GM12878 (cell line): ENCODE data around the gene PAM16. TPM values are rescaled to one million over a fixed set of nuclear protein-coding genes. Genes with fewer than 3 reads are reported as not detected.

Source experiments
- BACH1 ChIP-seq: fragments of 450-650 bp; IDR thresholded peaks from 2 replicates; pipeline ENCODE4 v1.6.1; 2017; ENCODE audit warnings: mild to moderate bottlenecking, borderline replicate concordance
- EED ChIP-seq: sonication (generic); IDR thresholded peaks from 2 replicates; pipeline ENCODE4 v1.6.1; 2016; ENCODE audit warnings: antibody characterized with exemption, low read depth
- FOXK2 ChIP-seq: fragments of 450-650 bp; IDR thresholded peaks from 2 replicates; pipeline ENCODE4 v1.6.1; 2017; ENCODE audit warnings: mild to moderate bottlenecking, moderate library complexity
- GABPA ChIP-seq: IDR thresholded peaks from 2 replicates; pipeline ENCODE4 v1.6.1; 2014; ENCODE audit warnings: antibody characterized with exemption, low read depth, mild to moderate bottlenecking, inconsistent platforms
- LARP7 ChIP-seq: fragments of 450-650 bp; IDR thresholded peaks from 2 replicates; pipeline ENCODE4 v1.6.1; 2017; ENCODE audit warnings: mild to moderate bottlenecking
- POU2F2 ChIP-seq: IDR thresholded peaks from 3 replicates; pipeline ENCODE4 v1.6.1; 2011; ENCODE audit warnings: low read depth, mild to moderate bottlenecking, low read length, borderline replicate concordance
- RFX5 ChIP-seq: IDR thresholded peaks from 2 replicates; pipeline ENCODE4 v1.6.1; 2011; ENCODE audit warnings: low read depth, low read length, improper control_type of control experiment
- SIN3A ChIP-seq: IDR thresholded peaks from 2 replicates; pipeline ENCODE4 v1.6.1; 2012; ENCODE audit warnings: low read depth, low read length, improper control_type of control experiment
- SMARCA5 ChIP-seq: fragments of 450-650 bp; IDR thresholded peaks from 2 replicates; pipeline ENCODE4 v1.6.1; 2017; ENCODE audit warnings: mild to moderate bottlenecking
- TCF7 ChIP-seq: IDR thresholded peaks from 2 replicates; pipeline ENCODE4 v1.6.1; 2014; ENCODE audit warnings: antibody characterized with exemption, borderline replicate concordance
- polyA plus RNA-seq, 11 experiments: library from polyadenylated mRNA; depleted of rRNA in 4 of 11; unstranded in 6 of 11; stranded (reverse) in 5 of 11; fragments of >200 nt; fragmentation: Nextera tagmentation in 4 of 11; fragmentation: Illumina TruSeq in 1 of 11; extraction: Ambion mirVana in 4 of 11; extraction: Trizol in 1 of 11; gene quantifications; 1 replicate in 1 of 11; 2 replicates in 10 of 11; pipeline versions ENCODE4 v1.2.1 to v1.2.3, GENCODE V29; 2011 to 2016; ENCODE audit warnings: inconsistent platforms in 2 of 11, missing spikeins in 2 of 11, low read depth in 1 of 11
- total RNA-seq, 4 experiments: library from RNA; depleted of rRNA in 3 of 4; stranded (reverse); fragments of >200 nt in 3 of 4; fragmentation: Illumina TruSeq in 1 of 4; extraction: Trizol in 1 of 4; gene quantifications; 2 replicates each; pipeline versions ENCODE4 v1.2.1 to v1.2.3, GENCODE V29; 2013 to 2021
- TF ChIP-seq, protein P1 (sequence below): fragments of 450-650 bp; IDR thresholded peaks from 2 replicates; pipeline ENCODE4 v1.6.1; 2017; ENCODE audit warnings: antibody characterized with exemption, mild to moderate bottlenecking, moderate library complexity
- TF ChIP-seq, protein P2 (sequence below): IDR thresholded peaks from 2 replicates; pipeline ENCODE4 v1.6.1; 2012; ENCODE audit warnings: low read depth, low read length, improper control_type of control experiment

Gene PAM16
- total and polyA plus RNA-seq, 10 of the 15 experiments (the other 5 are each of a cell fraction or from before 2014, with no cell fraction given), result 18.5 to 94.3 (median 51.5) TPM

GRCh38 chr16:4295581-4295980 lies 55.5 kb downstream of the PAM16 start (continued):
- TF ChIP-seq, protein P1, sequence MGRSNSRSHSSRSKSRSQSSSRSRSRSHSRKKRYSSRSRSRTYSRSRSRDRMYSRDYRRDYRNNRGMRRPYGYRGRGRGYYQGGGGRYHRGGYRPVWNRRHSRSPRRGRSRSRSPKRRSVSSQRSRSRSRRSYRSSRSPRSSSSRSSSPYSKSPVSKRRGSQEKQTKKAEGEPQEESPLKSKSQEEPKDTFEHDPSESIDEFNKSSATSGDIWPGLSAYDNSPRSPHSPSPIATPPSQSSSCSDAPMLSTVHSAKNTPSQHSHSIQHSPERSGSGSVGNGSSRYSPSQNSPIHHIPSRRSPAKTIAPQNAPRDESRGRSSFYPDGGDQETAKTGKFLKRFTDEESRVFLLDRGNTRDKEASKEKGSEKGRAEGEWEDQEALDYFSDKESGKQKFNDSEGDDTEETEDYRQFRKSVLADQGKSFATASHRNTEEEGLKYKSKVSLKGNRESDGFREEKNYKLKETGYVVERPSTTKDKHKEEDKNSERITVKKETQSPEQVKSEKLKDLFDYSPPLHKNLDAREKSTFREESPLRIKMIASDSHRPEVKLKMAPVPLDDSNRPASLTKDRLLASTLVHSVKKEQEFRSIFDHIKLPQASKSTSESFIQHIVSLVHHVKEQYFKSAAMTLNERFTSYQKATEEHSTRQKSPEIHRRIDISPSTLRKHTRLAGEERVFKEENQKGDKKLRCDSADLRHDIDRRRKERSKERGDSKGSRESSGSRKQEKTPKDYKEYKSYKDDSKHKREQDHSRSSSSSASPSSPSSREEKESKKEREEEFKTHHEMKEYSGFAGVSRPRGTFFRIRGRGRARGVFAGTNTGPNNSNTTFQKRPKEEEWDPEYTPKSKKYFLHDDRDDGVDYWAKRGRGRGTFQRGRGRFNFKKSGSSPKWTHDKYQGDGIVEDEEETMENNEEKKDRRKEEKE, result no peak
- no peak for TF ChIP-seq SIN3A
- no peak for TF ChIP-seq BACH1
- TF ChIP-seq FOXK2, result no peak
- no peak for TF ChIP-seq LARP7
- no peak for TF ChIP-seq SMARCA5
- TF ChIP-seq GABPA, result no peak
- TF ChIP-seq TCF7, result no peak
- no peak for TF ChIP-seq EED
- TF ChIP-seq RFX5, result no peak
- TF ChIP-seq POU2F2, result no peak
- TF ChIP-seq, protein P2, sequence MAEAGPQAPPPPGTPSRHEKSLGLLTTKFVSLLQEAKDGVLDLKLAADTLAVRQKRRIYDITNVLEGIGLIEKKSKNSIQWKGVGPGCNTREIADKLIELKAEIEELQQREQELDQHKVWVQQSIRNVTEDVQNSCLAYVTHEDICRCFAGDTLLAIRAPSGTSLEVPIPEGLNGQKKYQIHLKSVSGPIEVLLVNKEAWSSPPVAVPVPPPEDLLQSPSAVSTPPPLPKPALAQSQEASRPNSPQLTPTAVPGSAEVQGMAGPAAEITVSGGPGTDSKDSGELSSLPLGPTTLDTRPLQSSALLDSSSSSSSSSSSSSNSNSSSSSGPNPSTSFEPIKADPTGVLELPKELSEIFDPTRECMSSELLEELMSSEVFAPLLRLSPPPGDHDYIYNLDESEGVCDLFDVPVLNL, result no peak
